ENCODE results near the gene ZNF326.
"Not testable (repeated sequence)": the region's sequence is repeated elsewhere in the genome, so short reads cannot be mapped to it uniquely, and the experiment has no call there.

- not testable (repeated sequence) for TF ChIP-seq CTCF, POLR2A, EP300, POLR2AphosphoS5 (IDR thresholded peaks at IDR 0.05)
These were observed 68.1 kb downstream of the ZNF326 start for GRCh38 chr1:90062700-90063643.

Measured in suprapubic skin (tissue), 4 donors.